ENCODE results near the gene PTGES2. TPM values are rescaled to one million over a fixed set of nuclear protein-coding genes. Genes with fewer than 3 reads are reported as not detected.
"Not testable (repeated sequence)": the region's sequence is repeated elsewhere in the genome, so short reads cannot be mapped to it uniquely, and the experiment has no call there.

PTGES2 gene
- total RNA-seq, 1 donor, result 23.7 TPM

DNA sequence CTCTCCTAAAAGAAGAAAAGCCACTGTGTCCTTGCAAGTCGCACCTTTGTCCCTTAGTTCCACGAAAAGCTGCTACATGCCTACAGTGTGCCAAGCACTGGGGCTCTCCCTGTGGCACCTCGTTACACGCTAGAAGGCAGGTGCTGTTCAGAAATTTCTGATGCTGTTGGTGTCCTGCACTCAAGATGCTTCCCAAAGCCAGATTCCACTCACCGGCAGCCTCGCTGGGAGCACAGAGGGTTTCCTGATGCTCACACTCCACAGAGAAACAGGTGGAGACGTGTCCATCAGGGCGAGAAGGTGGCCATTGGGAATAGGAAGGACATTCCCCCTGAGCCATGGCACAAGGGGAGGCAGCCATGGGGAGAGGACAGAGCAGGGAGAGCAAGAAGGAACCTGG lies 3.8 kb upstream of the PTGES2 start:
- H3K27me3 ChIP-seq (ENCODE audit: insufficient read depth, low read length); H3K9me3 ChIP-seq (ENCODE audit: low read depth, low read length); H3K4me3 ChIP-seq (ENCODE audit: low read length): not testable (repeated sequence)
- peaks cover 19% of the 10 kb centered on the region for H3K4me1 ChIP-seq (ENCODE audit: insufficient read depth, low read length)

DNA sequence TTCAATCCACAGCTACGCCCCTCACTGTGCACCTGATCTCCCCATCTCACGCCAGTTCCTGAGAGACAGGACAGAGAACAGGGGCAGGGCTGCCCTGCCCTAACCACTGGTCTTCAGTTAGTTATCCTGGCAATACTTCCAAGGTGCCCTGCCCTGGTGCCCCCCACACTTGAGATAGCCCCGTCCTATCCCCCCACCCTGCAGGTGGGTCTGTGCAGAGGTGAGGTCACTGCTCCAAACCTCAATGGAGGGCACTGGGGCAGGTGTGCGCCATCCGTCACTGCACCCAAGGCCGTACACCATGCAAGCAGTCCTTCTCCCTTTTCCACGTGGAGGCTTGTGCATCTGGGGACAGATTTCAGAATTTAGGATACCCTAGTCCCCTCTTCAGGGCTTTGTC lies 3.1 kb upstream of the PTGES2 start:
- H3K9me3 ChIP-seq (ENCODE audit: low read depth, low read length); H3K4me3 ChIP-seq (ENCODE audit: low read length); H3K27me3 ChIP-seq (ENCODE audit: insufficient read depth, low read length): not testable (repeated sequence)
- peaks cover 26% of the 10 kb centered on the region for H3K4me1 ChIP-seq (ENCODE audit: insufficient read depth, low read length)

- H3K9me3 ChIP-seq (ENCODE audit: low read depth, low read length); H3K4me3 ChIP-seq (ENCODE audit: low read length); H3K27me3 ChIP-seq (ENCODE audit: insufficient read depth, low read length): not testable (repeated sequence)
- H3K4me1 ChIP-seq (ENCODE audit: insufficient read depth, low read length), result peaks cover 32% of the 10 kb centered on the region
Observed at GRCh38 chr9:128129976-128130590, 2.6 kb upstream of the PTGES2 start.

DNA sequence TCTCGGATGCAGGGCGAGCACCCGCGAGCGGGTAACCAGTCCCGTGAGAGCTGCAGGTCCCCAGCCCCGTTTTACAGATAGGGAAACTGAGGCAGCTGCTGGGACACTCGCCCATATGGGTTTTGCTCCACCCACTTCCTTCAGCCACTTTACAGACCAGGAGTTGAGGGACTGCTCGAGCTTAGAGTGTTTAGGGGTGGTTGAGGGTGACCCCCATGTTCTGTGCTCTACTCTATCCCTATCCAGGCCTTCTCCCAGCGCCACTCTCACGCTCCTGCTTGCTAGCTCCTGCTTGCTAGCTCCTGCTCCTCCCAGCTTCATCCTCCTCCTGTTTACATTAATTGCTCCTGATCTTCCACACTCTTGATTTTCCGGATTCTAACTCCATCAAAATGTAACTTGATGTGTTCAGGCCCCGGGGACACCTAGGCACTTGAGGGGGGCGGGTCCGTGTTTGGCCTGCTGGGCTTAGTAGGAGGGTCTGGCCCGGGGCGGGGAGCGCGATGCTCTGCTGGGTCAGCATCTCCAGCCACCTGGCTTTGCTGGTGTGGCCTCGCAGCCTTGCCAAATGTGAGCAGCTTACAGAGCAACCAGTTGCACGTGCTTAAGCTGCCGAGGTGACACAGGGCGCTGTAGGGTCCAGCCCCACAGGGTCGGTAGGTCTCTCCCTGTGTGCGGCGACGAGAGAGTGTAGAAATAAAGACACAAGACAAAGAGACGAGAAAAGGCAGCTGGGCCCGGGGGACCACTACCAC lies 1.5 kb upstream of the PTGES2 start:
- Histone ChIP-seq H3K27me3 (ENCODE audit: insufficient read depth, low read length) (no peaks in the 10 kb centered on the region), H3K4me3 (ENCODE audit: low read length) (peak overlapping the region; percentile 87), H3K4me1 (ENCODE audit: insufficient read depth, low read length) (peaks cover 35% of the 10 kb centered on the region), H3K9me3 (ENCODE audit: low read depth, low read length) (no peaks in the 10 kb centered on the region)

DNA sequence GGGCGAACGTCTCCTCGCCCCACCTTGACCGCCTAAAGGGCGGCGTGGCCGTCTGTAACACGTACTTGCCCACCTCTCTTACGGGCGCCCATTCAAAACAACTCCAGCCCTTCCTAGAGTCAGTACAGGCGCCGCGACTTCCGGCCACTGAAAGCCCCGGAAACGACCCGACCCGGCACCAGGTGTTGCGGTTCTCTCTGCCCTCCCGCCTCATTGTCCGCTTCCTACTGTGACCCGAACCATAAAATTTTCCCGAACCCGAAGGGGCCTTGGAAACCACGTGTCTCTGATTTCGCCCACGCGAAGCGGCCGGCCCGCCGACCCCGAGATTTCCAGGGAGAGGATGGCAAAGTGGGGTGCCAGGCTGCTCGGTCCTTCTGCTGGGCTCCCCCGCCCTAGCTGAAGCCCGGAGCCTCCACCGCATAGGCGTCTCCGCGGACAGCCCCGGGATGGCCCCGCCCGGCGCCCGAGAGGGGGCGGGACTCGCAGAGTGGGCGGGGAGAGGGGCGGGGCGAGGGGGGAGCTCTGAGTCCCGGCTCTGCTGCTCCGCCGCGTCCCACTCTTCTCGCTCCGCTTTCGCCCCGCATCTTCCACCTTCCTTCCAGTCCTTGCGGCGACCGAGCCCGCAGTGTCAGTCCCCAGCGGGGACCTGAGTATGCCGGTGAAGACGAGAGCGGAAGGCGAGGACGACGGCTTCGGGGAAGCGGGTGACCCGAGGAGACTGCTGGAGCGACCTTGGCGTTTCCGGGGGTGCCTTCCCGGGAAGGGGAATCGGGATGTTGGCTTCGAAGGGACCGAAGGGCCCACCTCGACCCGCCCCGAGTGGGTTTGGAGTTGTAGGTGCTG lies 684 bp upstream of the PTGES2 start:
- Histone ChIP-seq H3K27me3 (ENCODE audit: insufficient read depth, low read length) (no peaks in the 10 kb centered on the region), H3K4me3 (ENCODE audit: low read length) (peak overlapping the region; percentile 87), H3K9me3 (ENCODE audit: low read depth, low read length) (no peaks in the 10 kb centered on the region), H3K4me1 (ENCODE audit: insufficient read depth, low read length) (peaks cover 35% of the 10 kb centered on the region)

DNA sequence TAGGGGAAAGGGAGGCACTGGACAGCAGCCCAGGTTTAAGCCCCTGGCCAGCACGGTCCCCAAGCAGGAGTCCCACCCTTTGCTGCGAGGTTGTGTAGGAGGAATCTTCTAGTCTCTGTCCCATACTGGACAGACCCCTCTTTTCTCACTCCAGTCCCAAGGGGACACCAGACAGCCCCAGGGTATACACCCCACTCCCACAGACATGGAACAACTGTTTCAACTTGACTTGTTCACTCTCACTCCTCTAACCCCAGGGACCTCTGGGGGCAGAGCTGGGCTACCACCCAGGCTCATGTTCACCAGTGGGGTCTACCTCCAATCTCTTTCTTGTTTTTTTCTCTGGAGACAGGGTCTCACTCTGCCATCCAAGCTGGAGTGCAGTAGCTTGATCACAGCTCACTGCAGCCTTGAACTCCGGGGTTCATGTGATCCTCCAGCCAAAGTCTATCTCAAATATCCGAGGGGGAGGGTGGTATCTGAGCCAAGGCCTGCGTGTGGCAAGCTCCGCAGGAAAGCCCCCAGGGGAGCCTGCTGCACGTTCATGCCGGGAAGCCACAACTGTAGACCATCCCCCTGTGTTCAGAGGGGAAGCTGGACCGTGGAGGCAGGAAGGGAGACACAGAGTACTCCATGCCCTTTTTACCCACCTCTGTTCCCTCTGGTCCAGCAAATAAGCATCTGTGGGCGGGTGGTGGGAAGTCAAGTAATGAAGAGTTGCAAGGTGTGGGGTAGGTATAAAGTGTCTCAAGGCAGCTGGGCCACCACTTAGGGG lies 1.8 kb downstream of the PTGES2 start:
- Histone ChIP-seq H3K27me3 (ENCODE audit: insufficient read depth, low read length) (no peaks in the 10 kb centered on the region), H3K9me3 (ENCODE audit: low read depth, low read length) (no peaks in the 10 kb centered on the region), H3K4me1 (ENCODE audit: insufficient read depth, low read length) (peaks cover 35% of the 10 kb centered on the region), H3K4me3 (ENCODE audit: low read length) (no peak overlapping the region)

GRCh38 chr9:128124873-128125579 lies 2.5 kb downstream of the PTGES2 start:
- Histone ChIP-seq H3K9me3 (ENCODE audit: low read depth, low read length) (no peaks in the 10 kb centered on the region), H3K27me3 (ENCODE audit: insufficient read depth, low read length) (no peaks in the 10 kb centered on the region), H3K4me1 (ENCODE audit: insufficient read depth, low read length) (peaks cover 35% of the 10 kb centered on the region), H3K4me3 (ENCODE audit: low read length) (no peak overlapping the region)

DNA sequence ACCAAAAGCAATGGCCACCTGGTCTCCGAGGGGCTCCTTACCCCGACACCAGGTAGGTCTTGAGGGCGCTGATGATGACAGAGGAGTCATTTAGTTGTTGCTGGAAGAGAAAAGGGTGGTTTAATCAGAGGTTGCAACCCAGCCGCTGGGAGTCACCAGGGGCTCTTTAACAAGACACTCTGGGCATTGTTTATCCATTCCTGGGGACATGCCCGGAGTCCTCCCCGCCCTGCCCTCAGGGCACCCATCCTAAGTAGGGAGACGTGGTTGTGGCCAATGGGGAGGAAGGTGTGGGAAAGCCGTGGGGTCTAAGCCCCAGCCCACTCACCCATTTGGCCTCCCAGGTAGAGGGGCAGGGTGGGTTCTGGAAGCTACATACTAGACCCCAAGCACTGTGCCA lies 3.1 kb downstream of the PTGES2 start:
- H3K4me1 ChIP-seq (ENCODE audit: insufficient read depth, low read length), result peaks cover 35% of the 10 kb centered on the region
- no peaks in the 10 kb centered on the region for H3K9me3 ChIP-seq (ENCODE audit: low read depth, low read length)
- no peak overlapping the region for H3K4me3 ChIP-seq (ENCODE audit: low read length)
- H3K27me3 ChIP-seq (ENCODE audit: insufficient read depth, low read length), result no peaks in the 10 kb centered on the region

- Histone ChIP-seq H3K9me3 (ENCODE audit: low read depth, low read length) (no peaks in the 10 kb centered on the region), H3K4me1 (ENCODE audit: insufficient read depth, low read length) (peaks cover 26% of the 10 kb centered on the region), H3K27me3 (ENCODE audit: insufficient read depth, low read length) (no peaks in the 10 kb centered on the region), H3K4me3 (ENCODE audit: low read length) (no peak overlapping the region)
Observed at GRCh38 chr9:128123451-128124080, 4.0 kb downstream of the PTGES2 start.

DNA sequence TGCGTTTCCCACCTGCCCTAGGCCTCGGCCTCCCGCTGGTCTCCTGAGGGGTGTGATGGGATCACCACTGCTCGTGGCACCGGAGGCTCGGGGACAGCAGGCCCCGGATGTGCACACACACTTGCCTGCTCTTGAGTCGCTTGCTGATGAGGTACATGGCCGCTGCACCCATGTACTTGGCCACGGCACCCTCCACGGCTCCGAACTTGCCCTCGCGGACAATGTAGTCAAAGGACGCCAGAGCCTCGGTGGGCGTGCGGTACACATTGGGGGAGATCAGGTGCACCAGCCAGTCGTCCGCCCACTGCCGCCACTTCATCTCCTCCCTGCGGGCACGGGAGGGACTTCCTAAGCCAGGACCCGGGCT lies 4.7 kb downstream of the PTGES2 start:
- Histone ChIP-seq H3K4me1 (ENCODE audit: insufficient read depth, low read length) (peaks cover 28% of the 10 kb centered on the region), H3K4me3 (ENCODE audit: low read length) (no peak overlapping the region), H3K27me3 (ENCODE audit: insufficient read depth, low read length) (no peaks in the 10 kb centered on the region), H3K9me3 (ENCODE audit: low read depth, low read length) (no peaks in the 10 kb centered on the region)

DNA sequence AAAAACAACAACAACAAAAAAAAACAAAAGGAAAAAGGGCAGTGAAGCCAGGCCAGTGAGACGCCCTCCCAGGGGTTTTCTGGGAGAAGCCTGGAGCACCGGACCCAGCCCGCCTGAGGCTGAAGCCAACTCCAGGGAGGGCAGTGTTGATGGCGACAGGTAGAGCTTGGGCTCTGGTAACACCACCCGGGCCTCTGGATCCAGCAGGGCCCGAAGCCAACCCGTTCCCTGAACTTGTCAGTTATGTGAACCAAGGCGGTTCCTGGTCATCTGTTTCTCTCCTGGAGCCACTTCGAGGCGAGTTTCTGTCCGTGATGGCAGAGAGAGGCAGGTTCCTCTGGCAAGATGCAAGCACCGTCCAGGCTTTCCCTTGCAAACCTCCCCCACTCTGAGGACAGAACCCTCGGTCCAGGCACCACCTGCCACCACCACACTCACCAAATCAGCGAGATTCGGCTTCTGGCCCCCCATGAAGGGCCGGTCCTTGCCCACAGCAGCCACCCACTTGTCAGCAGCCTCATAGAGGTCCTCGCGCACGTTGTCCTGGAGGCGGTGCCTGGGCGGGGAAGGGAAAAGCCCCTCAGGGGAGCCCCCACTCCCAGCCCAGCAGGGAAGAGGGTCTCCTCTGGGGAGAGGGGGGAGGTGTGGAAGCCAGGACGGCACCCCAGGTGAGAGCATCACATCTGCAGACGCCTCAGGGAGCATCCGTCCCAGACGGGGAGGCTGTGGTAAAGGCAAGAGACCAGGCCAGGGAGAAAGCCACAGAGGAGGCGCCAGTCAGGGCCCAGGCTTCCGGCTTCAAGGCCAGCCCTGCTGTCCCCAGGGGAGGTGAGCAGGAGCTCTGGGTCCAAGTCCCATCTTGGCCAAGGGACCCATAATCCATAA lies 5.4 kb downstream of the PTGES2 start:
- Histone ChIP-seq H3K9me3 (ENCODE audit: low read depth, low read length) (no peaks in the 10 kb centered on the region), H3K27me3 (ENCODE audit: insufficient read depth, low read length) (no peaks in the 10 kb centered on the region), H3K4me3 (ENCODE audit: low read length) (no peak overlapping the region), H3K4me1 (ENCODE audit: insufficient read depth, low read length) (peaks cover 33% of the 10 kb centered on the region)

GRCh38 chr9:128121466-128121810 lies 6.1 kb downstream of the PTGES2 start:
- Histone ChIP-seq H3K9me3 (ENCODE audit: low read depth, low read length) (no peaks in the 10 kb centered on the region), H3K4me3 (ENCODE audit: low read length) (no peak overlapping the region), H3K27me3 (ENCODE audit: insufficient read depth, low read length) (no peaks in the 10 kb centered on the region), H3K4me1 (ENCODE audit: insufficient read depth, low read length) (peaks cover 32% of the 10 kb centered on the region)

DNA sequence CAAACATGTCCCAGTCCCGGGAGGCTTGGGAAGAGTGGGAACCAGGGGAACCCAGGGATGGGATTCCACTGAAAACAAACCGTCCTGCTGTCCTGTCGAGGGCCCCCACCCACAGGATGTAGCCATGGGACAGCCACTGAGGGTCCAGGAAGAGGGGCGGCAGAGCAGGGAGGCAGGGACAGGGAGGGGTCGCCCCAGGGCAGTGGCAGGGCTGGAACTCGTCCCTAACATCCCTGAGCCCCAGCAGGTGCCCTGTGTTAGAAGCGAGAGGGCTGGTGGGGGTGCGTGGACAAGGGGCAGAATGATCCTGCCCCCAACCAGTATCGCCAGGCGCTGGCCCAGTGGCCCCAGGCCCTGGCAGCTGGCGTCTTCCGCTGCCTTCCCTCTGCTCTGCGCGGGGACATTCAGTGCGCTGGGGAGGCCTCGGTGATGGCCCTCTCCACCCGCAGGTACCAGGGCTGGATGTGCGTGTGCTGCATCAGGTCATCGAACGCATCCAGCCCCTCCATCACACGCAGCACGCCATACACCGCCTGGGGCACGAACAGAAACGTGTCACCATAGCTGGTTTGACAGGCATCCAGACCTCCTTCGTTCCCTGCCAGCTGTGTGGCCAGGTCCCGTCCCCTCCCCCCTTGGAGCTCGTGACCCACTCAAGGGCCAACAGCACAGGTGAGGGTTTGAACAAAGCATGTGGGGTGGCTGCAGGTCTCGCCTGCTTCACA lies 6.6 kb downstream of the PTGES2 start:
- Histone ChIP-seq H3K4me3 (ENCODE audit: low read length) (no peak overlapping the region), H3K27me3 (ENCODE audit: insufficient read depth, low read length) (no peaks in the 10 kb centered on the region), H3K9me3 (ENCODE audit: low read depth, low read length) (no peaks in the 10 kb centered on the region), H3K4me1 (ENCODE audit: insufficient read depth, low read length) (peaks cover 32% of the 10 kb centered on the region)

All from mononuclear cell (primary cell).